HG03571 (cell line): Measurements from ENCODE around the gene HCRT.
"Not testable (repeated sequence)": the region's sequence is repeated elsewhere in the genome, so short reads cannot be mapped to it uniquely, and the experiment has no call there.

Experiments
- ATAC-seq: cut with Tn5 transposase; IDR thresholded peaks from one replicate; pipeline ENCODE4 v1.9.1; 2021; ENCODE audit not compliant: unreplicated experiment

HCRT gene

DNA sequence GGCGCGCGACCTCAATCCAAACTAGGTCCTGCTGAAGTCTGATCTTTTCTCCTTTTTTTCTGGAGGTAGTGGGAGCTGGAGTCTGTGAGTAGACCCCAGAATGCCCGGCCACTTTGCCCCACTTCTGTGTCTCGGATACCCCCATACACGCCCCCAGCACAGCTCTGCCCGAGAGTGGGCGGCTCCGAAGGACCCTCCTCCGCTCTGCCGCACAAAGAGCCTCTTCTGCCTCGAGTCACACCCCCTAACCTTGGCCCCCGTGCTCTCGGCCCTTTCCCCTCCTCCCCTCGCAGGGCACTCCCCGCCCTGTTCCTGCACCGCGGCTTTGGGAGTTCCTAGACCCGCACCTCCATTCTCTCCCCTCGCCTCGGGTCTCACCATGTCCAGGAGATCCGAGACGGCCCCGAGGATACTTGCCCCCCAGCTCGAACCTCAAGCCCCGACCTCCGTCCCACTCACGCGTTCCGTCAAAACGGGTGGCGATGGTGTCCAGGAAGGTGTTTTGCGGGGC, 4.8 kb downstream of the HCRT start:
- no peak for ATAC-seq

DNA sequence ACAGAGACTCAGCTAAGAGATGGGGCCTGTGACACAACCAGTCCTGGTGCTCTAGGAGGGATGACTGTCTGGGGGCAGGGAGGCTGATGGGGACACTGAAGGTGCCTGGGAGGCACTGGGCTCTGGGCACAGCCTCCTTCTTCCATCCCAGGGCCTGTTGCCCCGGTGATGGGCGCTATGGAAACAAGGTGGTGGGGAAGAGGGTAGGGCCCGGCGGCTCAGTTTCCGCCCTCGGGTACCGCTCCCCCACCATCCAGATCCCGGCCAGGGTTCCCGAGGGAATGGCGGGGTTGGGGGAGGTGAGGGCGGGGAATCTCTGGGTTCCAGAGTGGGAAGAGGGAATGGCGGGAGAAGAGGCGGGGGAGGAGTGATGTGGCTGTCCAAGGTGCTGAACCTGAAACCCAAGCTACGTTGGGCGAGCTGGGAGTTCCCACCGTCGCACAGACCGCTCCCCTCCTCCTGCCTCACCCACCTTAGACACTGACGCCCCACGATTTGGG, 5.3 kb downstream of the HCRT start:
- no peak for ATAC-seq

DNA sequence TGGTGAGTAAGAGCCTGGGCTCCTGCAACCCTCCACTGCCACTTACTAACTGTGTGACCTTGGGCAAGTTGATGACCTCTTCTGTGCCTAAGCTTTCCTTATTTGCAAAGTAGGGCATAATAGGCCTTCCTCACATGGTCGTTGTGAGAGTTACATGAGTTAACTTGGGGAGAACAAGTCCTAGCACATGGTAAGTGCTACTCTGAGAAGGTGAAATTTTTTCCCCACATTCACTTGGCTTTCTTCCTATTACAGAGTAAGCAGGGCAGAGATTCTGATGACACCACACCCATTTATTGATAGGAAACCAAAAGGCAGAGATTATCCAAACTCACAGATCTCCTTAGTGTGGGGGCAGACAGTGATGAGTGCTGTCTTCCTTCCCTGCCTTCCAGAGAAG, 5.9 kb downstream of the HCRT start:
- ATAC-seq: no peak

DNA sequence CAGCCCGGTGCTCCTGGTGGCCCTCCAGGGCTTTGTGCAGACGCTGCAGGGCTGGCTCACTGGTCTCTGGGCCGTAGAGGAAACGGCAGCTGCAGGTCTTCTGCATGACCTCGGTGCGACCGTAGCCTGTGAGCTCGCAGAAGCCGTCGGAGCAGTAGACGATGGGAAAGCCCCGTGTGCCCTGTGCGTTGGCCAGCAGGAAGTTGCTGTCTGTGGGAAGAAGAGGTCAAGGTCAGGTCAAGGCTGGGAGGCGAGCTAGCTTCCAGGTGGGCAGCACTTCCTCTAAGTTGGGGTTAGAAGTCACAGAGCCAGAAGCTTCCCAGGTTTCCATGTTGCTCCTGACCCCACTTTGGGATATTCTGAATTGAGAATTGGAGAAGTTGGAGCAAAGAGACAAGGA, 6.4 kb downstream of the HCRT start:
- ATAC-seq: no peak

DNA sequence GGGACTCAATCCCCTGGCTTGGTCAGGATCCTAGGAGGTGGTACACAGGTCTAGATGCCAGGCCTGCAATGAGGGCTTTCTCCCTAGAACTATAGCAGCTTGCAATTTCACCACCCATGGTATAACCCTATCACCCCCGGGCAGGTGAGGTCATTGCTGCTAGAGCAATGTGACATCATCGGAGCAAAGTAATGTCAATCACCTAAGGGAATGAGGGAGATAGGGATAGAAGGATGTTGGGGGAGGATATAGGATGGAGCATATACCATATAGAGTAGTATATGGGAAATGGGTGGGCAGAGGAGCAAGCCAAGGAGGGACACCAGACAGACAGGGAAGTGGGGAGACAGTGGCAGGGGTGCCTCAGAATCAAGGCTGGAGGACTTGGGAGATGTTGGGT, 7.6 kb downstream of the HCRT start:
- ATAC-seq: no peak

DNA sequence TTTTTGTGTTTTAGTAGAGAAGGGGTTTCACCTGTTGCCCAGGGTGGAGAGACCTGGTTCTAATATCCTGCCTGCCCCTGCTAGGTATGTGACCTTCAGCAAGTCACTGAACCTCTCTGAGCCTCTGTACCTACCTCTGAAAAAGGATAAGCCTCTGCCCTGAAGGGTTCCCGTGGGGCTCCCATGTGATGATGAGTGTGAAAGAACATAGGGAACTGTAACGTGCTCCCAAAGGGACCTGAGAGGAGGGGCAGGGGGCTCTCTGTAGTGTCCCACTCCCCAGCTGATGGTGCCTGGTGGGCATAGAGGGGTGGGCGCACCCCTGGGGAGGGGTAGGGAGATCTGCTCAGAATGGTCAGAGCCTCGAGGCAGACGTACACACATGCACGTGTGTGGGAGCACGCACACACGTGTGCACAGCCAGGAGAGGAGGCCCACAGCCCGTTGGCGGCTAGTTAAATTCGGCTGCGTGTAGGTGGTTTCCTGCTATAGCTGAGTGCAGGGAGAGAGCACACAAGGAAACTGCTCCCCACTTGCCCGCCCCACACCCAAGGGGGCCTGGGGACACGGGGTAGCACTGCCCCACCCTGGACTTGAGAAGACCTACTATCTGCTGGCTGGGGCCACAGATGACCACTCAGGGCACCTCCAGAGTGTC, 11.0 kb downstream of the HCRT start:
- ATAC-seq: no peak

DNA sequence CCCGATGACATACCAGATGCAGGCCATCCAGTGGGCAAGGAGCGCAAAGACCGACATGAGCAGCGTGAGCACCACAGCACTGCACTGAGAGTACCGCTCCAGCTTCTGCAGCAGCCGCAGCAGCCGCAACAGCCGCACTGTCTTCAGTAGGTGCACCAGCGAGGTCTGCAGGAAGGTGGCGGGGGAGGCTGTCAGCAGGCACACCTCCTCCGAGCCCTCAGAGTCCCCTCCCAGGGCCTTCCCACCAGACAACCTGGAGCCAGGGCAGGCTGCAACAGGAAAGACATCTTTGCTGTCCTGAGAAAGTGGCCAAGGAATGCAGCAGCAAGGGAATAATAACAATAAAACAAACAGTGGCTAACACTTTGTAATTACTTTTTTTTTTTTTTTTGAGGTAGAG, 13.4 kb downstream of the HCRT start:
- no peak for ATAC-seq

DNA sequence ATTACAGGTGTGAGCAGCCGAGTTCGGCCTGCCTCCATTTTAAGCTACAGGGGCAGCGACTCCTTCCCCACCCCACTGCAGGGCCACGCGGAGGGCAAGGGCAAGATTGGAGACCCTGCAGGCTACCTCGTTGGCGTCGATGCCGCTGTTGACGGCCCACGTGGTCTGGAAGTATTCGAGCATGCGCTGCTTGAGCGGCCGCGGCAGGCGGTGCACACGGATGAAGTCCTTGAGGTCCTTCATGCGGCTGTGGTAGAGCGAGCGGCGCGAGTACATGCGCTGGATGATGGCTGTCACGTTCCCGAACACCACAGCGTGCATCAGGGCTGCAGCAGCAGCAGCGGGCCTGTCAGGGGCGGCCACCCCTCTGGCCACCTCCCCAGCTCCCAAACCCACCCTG, 15.9 kb downstream of the HCRT start:
- no peak for ATAC-seq

DNA sequence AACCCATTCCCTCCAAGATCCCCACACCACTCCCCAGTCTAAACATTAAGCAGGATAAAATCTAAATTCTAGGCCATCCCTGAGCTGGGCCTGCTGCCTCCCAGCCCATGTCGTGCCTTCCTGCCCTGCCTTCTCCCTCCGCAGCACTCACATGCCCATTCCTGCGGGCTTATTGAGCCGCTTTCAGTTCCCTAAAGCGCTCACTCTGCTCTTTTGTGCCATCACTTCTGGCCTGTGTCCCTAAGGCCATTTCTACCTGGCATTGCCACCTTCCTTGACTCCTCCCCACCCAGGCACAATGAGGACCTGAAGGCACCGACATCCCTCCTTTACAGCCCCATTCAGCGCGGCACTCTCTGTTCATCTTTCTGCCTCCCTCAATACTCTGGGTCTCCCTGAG, 17.4 kb downstream of the HCRT start:
- no peak for ATAC-seq

DNA sequence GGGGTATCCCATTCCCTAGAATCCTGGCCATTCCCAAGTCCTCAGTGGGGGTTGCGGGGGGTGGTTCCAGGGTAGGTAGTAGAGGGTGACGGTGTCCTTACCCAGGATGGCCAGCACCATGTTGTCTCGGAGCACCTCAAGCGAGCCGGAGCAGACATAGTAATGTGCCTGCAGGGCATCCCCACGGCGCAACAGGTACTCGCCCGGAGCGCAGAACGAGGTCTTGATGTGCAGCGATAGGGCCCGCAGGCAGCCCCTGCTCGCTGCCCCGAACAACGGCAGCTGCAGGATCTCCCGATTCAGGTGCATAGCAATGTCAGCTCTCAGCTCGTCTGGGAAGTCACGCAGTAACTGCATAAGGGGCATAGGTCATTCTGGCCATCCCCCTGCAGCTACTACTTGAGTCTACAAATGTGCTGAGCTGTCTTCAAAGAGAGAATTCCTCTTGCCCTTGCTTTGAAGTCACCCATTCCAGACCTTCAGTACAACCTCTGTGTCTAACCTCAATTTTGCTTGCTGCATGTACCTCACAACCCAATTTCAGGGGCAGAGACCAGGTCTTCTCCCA, 19.0 kb downstream of the HCRT start:
- ATAC-seq: no peak

DNA sequence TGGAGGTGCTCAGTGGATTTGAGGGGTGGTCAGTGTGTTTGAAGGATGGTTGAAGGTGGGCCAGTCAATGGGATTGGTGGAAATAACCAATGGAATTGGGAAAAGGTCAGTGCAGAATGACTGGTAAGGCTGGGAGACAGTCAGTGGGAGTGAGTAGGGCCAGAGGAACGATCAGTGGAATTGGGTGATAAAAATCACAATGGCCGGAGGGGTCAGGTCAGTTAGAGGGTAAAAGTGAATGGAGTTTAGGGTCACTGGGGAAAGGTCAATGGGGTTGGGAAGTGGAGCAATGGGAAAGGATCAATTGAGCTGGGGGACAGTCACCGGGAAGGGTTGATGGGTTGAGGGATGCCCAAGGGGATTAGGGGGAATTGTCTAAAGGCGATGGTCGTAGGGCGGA, 19.5 kb downstream of the HCRT start:
- ATAC-seq: no peak

DNA sequence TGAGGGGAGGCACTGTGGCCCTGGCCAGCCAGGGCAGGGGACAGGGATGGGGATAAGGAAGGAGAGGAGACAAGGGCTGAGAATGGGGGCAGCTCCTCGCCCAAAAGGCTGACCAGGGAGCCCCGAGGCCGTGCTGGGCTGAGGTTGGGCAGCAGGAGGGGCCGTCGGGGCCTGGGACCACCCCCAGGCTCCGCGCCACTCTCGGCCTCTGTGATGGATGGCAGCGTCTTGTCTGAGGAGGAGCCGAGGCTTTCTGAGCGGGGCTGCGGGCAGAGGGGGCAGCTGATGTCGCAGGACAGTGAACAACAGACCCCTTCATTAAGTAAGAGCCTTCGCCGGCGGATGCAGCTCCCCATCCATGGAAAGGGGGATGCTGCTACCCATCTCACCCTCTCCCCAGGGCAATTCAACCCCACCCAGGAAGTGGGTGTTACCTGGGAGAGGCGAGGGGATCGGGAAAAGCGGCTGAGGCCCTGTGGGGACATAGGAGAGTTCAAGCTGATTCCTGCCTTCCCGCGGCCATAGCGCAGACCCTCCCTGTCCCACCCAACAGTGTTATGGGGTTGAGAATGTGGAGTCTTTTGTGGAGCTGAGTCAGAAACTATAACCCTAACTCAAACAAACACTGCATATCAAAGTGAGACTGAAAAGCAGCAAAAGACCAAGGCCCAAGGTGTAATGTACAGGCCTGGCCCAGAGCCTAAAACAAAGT, 21.4 kb downstream of the HCRT start:
- ATAC-seq: no peak

DNA sequence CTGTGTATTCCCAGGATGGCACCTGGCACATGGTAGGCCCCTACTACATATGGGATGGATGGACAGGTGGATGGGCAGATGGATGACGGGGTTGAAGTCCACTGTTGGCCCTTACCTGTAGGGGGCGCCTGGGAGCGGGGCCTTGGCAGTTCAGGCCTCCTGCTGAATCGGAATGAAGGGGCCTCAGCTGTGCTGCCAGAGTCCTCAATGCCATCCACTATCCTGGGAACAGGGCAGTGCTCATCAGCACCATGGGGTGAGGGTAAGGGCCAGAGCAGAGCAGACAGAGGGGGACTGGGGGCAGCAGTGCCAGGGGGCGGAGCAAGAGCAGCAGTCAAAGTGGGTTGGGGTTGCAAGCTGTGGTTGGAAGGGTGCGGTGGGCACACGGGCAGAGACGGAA, 22.1 kb downstream of the HCRT start:
- ATAC-seq: no peak

DNA sequence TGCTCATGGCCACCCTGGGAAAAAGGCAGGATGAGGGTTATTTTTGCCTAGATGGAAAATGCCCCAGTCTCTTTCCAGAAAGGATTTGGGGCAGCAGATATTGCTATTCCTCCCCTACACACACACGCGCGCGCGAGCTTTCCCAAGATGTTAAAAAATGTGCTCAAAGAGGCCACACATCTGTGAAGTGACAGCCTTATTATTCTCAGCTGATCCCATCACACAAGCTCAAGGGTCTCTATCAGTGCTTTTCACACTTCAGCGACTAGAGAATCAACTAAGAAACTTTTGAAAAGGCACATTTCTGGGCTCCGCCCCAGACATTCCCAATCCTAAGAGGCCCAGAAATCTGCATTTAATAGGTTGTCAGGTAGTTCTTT, 24.7 kb downstream of the HCRT start:
- ATAC-seq: no peak

DNA sequence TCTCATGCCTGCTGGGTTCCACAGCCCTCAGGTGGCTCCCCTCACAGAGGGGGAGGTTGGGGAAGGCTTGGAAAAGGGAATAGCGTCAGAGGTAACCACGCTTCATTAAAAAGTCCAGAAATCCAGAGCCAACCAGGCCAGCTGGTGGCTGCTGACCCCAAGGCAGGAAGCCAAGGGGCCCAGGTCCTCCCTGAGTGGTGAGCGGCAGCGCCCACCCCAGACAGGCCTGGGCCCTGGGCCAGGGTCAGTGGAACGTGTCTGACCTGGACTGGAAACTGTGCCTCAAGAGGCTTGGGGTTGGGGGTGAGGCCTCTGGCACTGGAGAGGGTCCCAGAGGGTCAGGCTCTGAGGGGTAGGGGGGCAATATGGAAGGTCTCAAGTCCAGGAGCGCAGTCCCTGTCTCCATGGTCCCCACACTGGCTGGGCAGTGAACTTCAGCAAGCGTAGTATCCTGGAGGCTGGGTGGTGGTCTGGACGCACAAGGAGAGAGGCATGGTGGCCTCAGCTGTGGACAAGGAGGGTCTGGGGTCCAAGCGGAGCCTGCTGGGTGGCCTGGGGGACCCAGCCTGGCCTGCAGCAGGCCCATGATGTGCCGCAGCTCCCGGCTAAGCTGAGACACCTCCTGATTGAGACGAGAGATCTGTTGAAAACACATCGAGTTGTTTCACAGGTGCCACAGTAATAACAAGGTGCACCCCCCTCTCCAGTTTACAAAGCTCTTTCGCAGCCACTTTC, 25.3 kb downstream of the HCRT start:
- ATAC-seq: no peak

DNA sequence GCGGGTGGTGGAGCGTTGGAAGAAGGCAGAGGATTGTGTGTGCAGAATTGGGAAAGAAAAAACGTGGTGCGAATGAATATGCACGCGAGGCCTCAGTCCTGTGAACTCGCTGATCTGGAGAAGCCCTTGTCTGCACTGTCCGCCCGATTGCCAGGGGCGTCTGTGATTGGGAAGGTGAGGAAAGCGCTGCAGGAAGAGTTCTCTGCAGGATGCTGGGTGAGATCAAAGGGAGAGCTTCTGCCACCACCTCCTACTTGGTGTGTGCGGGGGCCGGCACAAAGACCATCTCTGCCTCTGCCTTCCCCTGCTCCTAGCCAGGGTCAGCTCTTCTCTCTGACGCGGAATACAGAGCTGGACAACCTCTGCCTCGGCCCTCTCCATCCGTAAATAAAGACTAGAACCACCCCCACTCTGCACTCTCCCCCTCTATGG, 29.6 kb downstream of the HCRT start:
- ATAC-seq: no peak

DNA sequence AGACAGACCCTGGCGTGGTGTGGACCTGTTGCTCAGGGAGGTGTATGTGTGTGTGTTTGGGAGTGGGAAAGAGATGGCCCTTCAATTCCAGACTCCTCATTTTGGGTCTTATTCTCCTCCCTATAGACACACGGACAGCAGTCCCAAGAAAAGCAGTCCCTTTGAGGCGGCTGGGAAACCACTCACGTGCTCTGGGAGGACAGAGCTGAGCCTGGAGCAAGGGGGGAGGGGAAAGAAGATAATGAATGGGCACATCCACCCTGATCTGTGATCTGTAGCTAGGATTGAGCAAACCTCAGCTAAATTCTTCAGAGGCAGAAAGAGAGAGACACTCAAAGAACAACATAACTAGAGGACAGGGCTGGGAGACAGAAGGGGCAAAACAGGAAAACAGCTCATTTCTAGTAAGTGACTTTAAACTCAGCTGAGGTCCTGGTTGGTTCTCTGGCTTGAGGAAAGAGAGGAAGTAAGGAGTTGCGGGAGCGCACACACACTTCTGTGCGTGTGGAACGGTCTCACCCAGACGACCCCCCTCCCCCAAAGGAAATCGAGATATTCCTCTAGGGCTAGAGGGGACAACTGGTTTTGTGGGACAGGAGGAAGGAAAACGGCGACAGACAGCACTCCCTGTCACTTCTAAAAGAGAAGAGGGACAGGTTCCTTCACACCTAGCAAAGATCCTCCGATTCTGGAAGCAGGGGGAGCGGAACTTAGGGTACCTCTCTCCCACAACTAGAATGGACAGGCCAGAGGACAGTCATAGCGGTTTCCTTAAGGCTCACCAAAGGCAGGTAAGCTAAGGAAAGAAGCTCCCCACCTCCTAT, 31.1 kb downstream of the HCRT start:
- ATAC-seq: no peak

DNA sequence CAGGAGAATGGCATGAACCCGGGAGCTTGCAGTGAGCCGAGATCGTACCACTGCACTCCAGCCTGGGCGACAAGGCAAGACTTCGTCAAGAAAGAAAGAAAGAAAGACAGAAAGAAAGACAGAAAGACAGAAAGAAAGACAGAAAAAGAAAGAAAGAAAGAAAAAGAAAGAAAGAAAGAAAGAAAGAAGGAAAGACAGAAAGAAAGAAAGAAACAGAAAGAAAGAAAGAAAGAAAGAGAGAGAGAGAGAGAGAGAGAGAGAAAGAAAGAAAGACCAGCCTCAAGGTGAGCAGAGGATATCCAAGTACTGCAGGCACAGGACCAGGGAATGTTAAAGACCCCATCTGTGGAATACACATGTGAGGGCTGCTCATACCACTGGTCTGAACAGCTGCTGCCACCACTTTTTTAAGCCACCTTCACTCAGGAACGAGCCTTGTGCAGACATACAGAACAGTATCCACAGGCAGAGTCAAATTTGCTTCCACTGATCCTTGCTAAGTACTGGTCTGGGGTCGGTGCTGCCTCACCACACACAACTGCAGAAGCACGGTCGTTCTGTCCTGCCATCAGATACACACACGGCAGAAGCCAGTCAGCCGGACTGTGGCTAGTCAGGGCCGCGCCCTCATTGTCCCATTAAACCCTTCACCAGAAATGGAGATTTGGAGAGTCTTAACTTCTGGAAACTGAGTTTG, 38.2 kb downstream of the HCRT start:
- ATAC-seq: no peak

DNA sequence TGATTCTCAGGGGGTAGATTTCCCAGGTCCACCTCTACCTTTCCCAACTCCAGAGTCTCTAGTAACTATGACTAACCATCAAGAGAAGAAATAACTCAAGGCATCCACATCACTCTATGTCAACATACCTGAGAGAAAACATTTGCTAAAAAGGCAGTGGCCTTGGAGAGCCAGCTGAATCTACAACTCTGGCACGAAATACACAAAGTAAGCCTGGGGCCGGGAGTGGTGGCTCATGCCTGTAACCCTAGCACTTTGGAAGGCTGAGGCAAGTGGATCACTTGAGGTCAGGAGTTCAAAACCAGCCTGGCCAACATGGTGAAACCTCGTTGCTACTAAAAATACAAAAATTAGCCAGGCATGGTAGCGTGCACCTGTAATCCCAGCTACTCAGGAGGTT, 42.1 kb downstream of the HCRT start:
- not testable (repeated sequence) for ATAC-seq

DNA sequence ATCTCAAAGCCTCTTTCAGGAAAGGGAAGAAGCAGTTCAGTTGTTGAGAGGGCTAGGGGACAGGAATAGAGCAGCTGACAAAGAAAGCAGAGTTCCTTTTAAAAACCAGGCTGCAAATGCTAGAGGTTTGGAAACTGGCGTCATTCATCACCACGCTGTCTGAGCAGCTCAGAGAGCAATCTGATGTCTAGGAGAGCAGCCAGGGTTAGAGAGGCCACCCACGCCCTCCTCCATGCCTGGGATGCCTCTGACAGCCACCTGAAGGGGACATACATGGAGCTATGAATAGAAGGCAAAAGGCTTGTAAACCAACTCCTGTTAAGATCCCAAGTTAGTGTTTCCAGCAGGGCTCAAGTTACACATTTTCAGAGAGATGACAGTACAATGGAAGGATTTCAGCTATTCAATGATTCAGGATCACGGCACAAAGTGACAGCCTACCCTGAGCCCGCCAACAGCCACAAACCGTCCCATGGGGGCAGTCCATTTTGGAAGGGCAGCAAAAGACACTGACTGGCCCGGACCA, 42.8 kb downstream of the HCRT start:
- ATAC-seq: no peak
